Measurements from ENCODE around the gene ARF3. TPM values are rescaled to one million over a fixed set of nuclear protein-coding genes. Genes with fewer than 3 reads are reported as not detected.

The ARF3 gene
- total RNA-seq, 2 experiments from 2014 or later = 58.3 to 67.6 TPM

DNA sequence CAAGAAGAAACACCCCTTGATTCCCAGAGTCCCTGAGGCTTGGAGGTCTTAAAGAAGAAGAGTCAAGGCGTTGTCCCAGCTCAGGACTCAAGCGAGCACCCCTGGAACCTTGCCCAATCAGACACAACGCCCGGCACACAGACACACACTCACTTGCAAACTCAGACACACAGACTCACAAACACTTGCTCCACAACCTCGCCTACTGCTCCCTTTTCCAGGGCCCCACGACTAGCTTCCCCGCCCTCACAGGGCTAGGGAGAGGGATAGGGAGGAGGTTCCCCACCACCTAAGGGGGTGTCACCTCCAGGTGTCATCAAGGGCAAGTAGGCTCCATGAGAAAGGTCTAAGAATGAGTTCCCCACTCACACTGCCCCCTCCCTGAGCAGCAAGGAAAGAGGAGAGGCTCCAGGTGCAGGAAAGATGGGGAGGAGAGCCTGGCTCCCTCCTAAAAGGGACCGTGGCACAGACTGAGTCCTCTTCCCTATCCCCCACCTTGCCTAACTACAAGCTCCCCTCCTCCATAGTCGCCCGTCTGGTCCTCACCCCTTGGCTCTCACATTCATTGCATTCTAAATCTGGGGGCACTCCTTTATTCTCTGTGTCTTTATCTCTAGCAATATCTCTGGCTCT lies 13.5 kb upstream of the ARF3 start:
- intact Hi-C loops (cut with micrococcal nuclease) = no loop called here

GRCh38 chr12:48969833-48970701 lies 12.8 kb upstream of the ARF3 start:
- intact Hi-C loops (cut with micrococcal nuclease) = no loop called here
- Mint-ChIP-seq H3K4me1 (ENCODE audit: low read depth) (peaks cover 48% of the 10 kb centered on the region), H3K27ac (no peak overlapping the region), H3K36me3 (ENCODE audit: low read depth) (no peaks in the 10 kb centered on the region), H3K4me3 (peak overlapping the region; percentile 17), H3K9me3 (no peaks in the 10 kb centered on the region), H3K27me3 (peaks cover 34% of the 10 kb centered on the region)
- TF ChIP-seq, protein P1, sequence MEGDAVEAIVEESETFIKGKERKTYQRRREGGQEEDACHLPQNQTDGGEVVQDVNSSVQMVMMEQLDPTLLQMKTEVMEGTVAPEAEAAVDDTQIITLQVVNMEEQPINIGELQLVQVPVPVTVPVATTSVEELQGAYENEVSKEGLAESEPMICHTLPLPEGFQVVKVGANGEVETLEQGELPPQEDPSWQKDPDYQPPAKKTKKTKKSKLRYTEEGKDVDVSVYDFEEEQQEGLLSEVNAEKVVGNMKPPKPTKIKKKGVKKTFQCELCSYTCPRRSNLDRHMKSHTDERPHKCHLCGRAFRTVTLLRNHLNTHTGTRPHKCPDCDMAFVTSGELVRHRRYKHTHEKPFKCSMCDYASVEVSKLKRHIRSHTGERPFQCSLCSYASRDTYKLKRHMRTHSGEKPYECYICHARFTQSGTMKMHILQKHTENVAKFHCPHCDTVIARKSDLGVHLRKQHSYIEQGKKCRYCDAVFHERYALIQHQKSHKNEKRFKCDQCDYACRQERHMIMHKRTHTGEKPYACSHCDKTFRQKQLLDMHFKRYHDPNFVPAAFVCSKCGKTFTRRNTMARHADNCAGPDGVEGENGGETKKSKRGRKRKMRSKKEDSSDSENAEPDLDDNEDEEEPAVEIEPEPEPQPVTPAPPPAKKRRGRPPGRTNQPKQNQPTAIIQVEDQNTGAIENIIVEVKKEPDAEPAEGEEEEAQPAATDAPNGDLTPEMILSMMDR (IDR thresholded peaks at IDR 0.05) = no peak
- ChIA-PET CTCF (interaction anchor here (0.6 to 51.8 kb wide), 11 partner anchors 8 to 122 kb away, joined by 3 to 896 read pairs (median 4); partner anchors contain the start of genes ARF3, DDN, RND1 and WNT1), POLR2A (interaction anchor here (1.0 to 2.5 kb wide), 3 partner anchors 10 to 45 kb away, joined by 3 to 5 read pairs (median 3); partner anchors contain the start of gene FKBP11)
- DNase-seq (peak; percentile 26), ATAC-seq (peak; percentile 14)

More for the DNA sequence above, 13.5 kb upstream of the ARF3 start:
- Mint-ChIP-seq H3K36me3 (ENCODE audit: low read depth) (no peaks in the 10 kb centered on the region), H3K27ac (no peak overlapping the region), H3K9me3 (no peaks in the 10 kb centered on the region), H3K4me1 (ENCODE audit: low read depth) (peaks cover 45% of the 10 kb centered on the region), H3K4me3 (peak overlapping the region; percentile 50), H3K27me3 (peaks cover 40% of the 10 kb centered on the region)
- TF ChIP-seq, protein P1 (IDR thresholded peaks at IDR 0.05) = no peak
- CTCF ChIA-PET = interaction anchor here (1.1 to 51.8 kb wide), 6 partner anchors 8 to 118 kb away, joined by 3 to 896 read pairs (median 14); partner anchors contain the start of genes ARF3, DDN, RND1 and WNT1
- ATAC-seq = no peak
- POLR2A ChIA-PET = interaction anchor here (0.7 to 2.5 kb wide), 5 partner anchors 9 to 46 kb away, joined by 3 to 5 read pairs (median 3); partner anchors contain the start of genes ARF3 and FKBP11
- no peak for DNase-seq

DNA sequence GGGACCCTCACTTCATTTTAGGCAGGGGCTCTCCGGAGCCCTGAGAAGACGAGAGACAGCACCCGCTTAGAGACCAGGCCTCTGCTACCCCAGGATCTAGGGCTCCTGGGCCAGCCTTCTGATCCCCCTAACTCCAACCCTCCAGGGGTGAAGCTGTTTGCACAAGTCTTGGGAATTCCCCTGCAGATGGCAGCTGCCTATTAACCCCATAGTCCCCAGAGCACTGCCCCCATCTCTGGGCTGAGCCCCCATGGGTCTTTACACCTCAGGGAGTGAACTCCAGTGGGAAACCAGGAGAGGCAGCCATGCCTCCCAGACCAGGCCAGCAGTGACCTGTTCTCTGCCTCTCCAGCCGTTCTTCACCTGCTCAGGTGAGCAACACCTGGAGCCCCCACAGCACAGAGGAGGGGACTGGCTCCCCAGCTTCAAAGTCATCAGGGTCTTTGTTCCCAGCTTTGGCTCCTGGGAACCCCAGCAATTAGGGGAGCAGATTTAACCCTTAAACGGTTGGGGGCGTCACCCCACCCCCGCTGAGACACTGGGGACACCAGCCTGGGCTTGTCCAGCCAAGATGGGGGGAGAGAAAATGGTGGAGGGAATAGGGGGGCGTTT lies 12.0 kb upstream of the ARF3 start:
- ChIA-PET POLR2A (interaction anchor here (0.8 to 2.6 kb wide), 5 partner anchors 12 to 49 kb away, joined by 3 to 14 read pairs (median 3); partner anchors contain the start of genes ARF3 and FKBP11), CTCF (interaction anchor here (0.6 to 51.8 kb wide), 14 partner anchors 9 to 123 kb away, joined by 3 to 896 read pairs (median 5); partner anchors contain the start of genes ARF3, DDN, RND1 and WNT1)
- no peaks in the 10 kb centered on the region for H3K9me3 Mint-ChIP-seq
- H3K4me3 Mint-ChIP-seq = no peak overlapping the region
- no peak for DNase-seq
- H3K4me1 Mint-ChIP-seq (ENCODE audit: low read depth) = peaks cover 48% of the 10 kb centered on the region
- H3K27ac Mint-ChIP-seq = no peak overlapping the region
- TF ChIP-seq, protein P1 (IDR thresholded peaks at IDR 0.05) = no peak
- no peaks in the 10 kb centered on the region for H3K36me3 Mint-ChIP-seq (ENCODE audit: low read depth)
- H3K27me3 Mint-ChIP-seq = peaks cover 29% of the 10 kb centered on the region
- ATAC-seq = no peak
- intact Hi-C loops (cut with micrococcal nuclease) = no loop called here

GRCh38 chr12:48968467-48968866 lies 11.2 kb upstream of the ARF3 start:
- TF ChIP-seq, protein P1 (IDR thresholded peaks at IDR 0.05) = no peak
- no peak overlapping the region for H3K27ac Mint-ChIP-seq
- ATAC-seq (no peak), DNase-seq (no peak)
- intact Hi-C loops (cut with micrococcal nuclease) = no loop called here
- H3K9me3 Mint-ChIP-seq = no peaks in the 10 kb centered on the region
- POLR2A ChIA-PET = interaction anchor here (0.8 to 2.6 kb wide), 4 partner anchors 11 to 49 kb away, joined by 3 to 14 read pairs (median 3); partner anchors contain the start of gene ARF3
- CTCF ChIA-PET = interaction anchor here (1.2 to 51.8 kb wide), 10 partner anchors 10 to 124 kb away, joined by 3 to 896 read pairs (median 7); partner anchors contain the start of genes ARF3, DDN and WNT1
- H3K27me3 Mint-ChIP-seq = peaks cover 25% of the 10 kb centered on the region
- no peaks in the 10 kb centered on the region for H3K36me3 Mint-ChIP-seq (ENCODE audit: low read depth)
- H3K4me3 Mint-ChIP-seq = no peak overlapping the region
- H3K4me1 Mint-ChIP-seq (ENCODE audit: low read depth) = peaks cover 48% of the 10 kb centered on the region

Measured in activated CD8-positive, alpha-beta T cell treated with anti-CD3 and anti-CD28 coated beads for 36 hours (primary cell).